ENCODE measurements around the gene IL37.

Gene IL37

GRCh38 chr2:112880696-112881095 lies 30.3 kb upstream of the IL37 start:
- ATAC-seq = no peak
- TF ChIP-seq ZNF565 (CRISPR knock-in tag; conservative IDR thresholded peaks at IDR 0.05; ENCODE audit: low read depth) = no peak
- no peak for TF ChIP-seq ZNF70 (CRISPR knock-in tag; IDR thresholded peaks at IDR 0.05)
- TF ChIP-seq ZFP30 (CRISPR knock-in tag; IDR thresholded peaks at IDR 0.05) = no peak
- TF ChIP-seq ESRRG (CRISPR knock-in tag; IDR thresholded peaks at IDR 0.05) = no peak
- TF ChIP-seq TOX (CRISPR knock-in tag; IDR thresholded peaks at IDR 0.05; ENCODE audit: borderline replicate concordance) = no peak
- TF ChIP-seq RARB (CRISPR knock-in tag; IDR thresholded peaks at IDR 0.05) = no peak
- TF ChIP-seq GLIS3 (CRISPR knock-in tag; IDR thresholded peaks at IDR 0.05) = no peak
- TF ChIP-seq POU6F1 (CRISPR knock-in tag; IDR thresholded peaks at IDR 0.05; ENCODE audit: borderline replicate concordance, low read depth) = no peak
- TF ChIP-seq CSDC2 (CRISPR knock-in tag; IDR thresholded peaks at IDR 0.05) = no peak
- TF ChIP-seq TCF4 (CRISPR knock-in tag; IDR thresholded peaks at IDR 0.05; ENCODE audit: borderline replicate concordance) = no peak
- TF ChIP-seq SNAI2 (CRISPR knock-in tag; IDR thresholded peaks at IDR 0.05) = no peak
- no peak for TF ChIP-seq ISL1 (CRISPR knock-in tag; IDR thresholded peaks at IDR 0.05)
- no peak for TF ChIP-seq PATZ1 (CRISPR knock-in tag; IDR thresholded peaks at IDR 0.05; ENCODE audit: borderline replicate concordance)
- TF ChIP-seq TSHZ2 (CRISPR knock-in tag; IDR thresholded peaks at IDR 0.05) = no peak

GRCh38 chr2:112881217-112881985 lies 29.6 kb upstream of the IL37 start:
- TF ChIP-seq ZC3H10 (CRISPR knock-in tag; IDR thresholded peaks at IDR 0.05) (no peak), RARB (CRISPR knock-in tag; IDR thresholded peaks at IDR 0.05) (no peak)
- no peak for ATAC-seq

GRCh38 chr2:112883669-112884068 lies 27.3 kb upstream of the IL37 start:
- ATAC-seq = no peak
- no peak for TF ChIP-seq POU6F1 (CRISPR knock-in tag; IDR thresholded peaks at IDR 0.05; ENCODE audit: borderline replicate concordance, low read depth)
- TF ChIP-seq PPARA (CRISPR knock-in tag; IDR thresholded peaks at IDR 0.05; ENCODE audit: borderline replicate concordance) = no peak
- TF ChIP-seq OSR1 (CRISPR knock-in tag; IDR thresholded peaks at IDR 0.05) = no peak
- TF ChIP-seq CREB5 (CRISPR knock-in tag; IDR thresholded peaks at IDR 0.05; ENCODE audit: low read depth) = no peak
- TF ChIP-seq ZFP3 (CRISPR knock-in tag; IDR thresholded peaks at IDR 0.05) = no peak
- TF ChIP-seq BACH2 (CRISPR knock-in tag; IDR thresholded peaks at IDR 0.05; ENCODE audit: borderline replicate concordance) = no peak
- TF ChIP-seq SNAI2 (CRISPR knock-in tag; IDR thresholded peaks at IDR 0.05) = no peak
- no peak for TF ChIP-seq TSHZ2 (CRISPR knock-in tag; IDR thresholded peaks at IDR 0.05)
- no peak for TF ChIP-seq TCF4 (CRISPR knock-in tag; IDR thresholded peaks at IDR 0.05; ENCODE audit: borderline replicate concordance)
- no peak for TF ChIP-seq ZNF565 (CRISPR knock-in tag; conservative IDR thresholded peaks at IDR 0.05; ENCODE audit: low read depth)
- no peak for TF ChIP-seq ZC3H10 (CRISPR knock-in tag; IDR thresholded peaks at IDR 0.05)

Data from SK-N-SH treated with all-trans-retinoic acid at 6 μM for 48 hours (cell line).